ENCODE measurements around the gene ZC3H12D. TPM values are rescaled to one million over a fixed set of nuclear protein-coding genes. Genes with fewer than 3 reads are reported as not detected.

ZC3H12D gene
- total and polyA plus RNA-seq, 8 donors, result 0.08 to 1.1 (median 0.35) TPM

GRCh38 chr6:149431905-149432775, 52.7 kb downstream of the ZC3H12D start:
- Histone ChIP-seq H3K36me3 (no peaks in the 10 kb centered on the region), H3K27ac (no peak overlapping the region), H3K4me1 (peaks cover 0 to 3% (median 3%) of the 10 kb centered on the region in 3 donors), H3K9me3 (no peaks in the 10 kb centered on the region), H3K27me3 (no peaks in the 10 kb centered on the region), H3K4me3 (no peak overlapping the region)
- peak; percentile 97 to 100 (median 98) for ATAC-seq
- intact Hi-C loops (cut with DNase I), result loop anchor here in 2 of 3 donors (5.0 to 10.0 kb wide), 2 partner anchors 405 to 407 kb away; no protein-coding TSS in a partner anchor
- 21 to 22% methylated on average over 19 of the region's 19 CpGs for WGBS, 2 donors
- no peak for FAIRE-seq
- TF ChIP-seq, protein P1, sequence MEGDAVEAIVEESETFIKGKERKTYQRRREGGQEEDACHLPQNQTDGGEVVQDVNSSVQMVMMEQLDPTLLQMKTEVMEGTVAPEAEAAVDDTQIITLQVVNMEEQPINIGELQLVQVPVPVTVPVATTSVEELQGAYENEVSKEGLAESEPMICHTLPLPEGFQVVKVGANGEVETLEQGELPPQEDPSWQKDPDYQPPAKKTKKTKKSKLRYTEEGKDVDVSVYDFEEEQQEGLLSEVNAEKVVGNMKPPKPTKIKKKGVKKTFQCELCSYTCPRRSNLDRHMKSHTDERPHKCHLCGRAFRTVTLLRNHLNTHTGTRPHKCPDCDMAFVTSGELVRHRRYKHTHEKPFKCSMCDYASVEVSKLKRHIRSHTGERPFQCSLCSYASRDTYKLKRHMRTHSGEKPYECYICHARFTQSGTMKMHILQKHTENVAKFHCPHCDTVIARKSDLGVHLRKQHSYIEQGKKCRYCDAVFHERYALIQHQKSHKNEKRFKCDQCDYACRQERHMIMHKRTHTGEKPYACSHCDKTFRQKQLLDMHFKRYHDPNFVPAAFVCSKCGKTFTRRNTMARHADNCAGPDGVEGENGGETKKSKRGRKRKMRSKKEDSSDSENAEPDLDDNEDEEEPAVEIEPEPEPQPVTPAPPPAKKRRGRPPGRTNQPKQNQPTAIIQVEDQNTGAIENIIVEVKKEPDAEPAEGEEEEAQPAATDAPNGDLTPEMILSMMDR (IDR thresholded peaks at IDR 0.05), result peak; percentile 83 to 99 (median 88)
- DNase-seq, result peak; percentile 78 to 96 (median 92)

DNA sequence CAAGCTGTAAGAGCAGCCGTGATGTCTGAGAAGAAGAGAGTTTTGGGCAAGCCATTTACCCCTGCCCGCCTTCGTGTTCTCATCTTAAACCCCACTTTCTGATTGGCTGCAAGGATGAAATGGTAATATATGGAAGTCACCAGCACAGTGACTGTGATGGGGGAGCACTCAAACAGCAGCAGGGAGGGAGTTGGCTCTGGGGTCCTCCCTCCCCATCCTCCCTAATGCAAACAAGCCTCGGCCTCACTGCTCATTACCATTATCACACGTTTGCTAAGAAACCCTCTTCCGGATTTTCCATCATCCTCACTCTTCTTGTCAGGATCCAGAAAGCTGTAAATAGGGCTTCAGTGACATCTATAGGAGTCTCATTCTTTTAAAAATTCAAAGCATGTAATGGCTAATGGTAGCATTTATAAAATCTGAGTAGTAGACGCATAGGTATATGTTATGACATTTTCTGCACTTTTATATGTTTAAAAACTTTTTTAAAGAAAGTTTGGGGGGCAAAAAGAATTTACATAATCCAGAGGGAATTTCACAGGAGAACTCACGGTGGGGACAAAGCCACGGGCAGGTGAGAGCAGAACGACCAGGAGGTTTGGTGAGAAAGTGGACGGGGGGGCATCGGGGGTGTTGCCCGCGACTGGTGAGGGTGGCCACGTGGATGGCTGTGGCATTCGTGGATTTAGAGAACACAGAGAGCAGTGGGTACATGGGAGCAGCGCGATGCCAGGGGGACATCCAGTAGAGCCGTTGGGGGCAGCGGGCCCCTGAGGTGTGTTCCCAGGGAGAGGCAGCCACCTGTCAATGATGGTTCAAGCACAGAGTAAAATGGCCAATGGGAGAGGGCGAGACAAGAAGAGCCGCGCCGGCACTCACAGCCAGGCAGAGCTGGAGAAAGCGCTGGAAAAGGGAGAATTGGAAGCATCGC, 55.1 kb downstream of the ZC3H12D start:
- TF ChIP-seq, protein P1 (IDR thresholded peaks at IDR 0.05), result no peak
- no peak for ATAC-seq
- intact Hi-C loops (cut with DNase I), result loop anchor here in 2 of 3 donors (5.0 to 10.0 kb wide), 4 partner anchors 345 to 405 kb away; no protein-coding TSS in a partner anchor
- Histone ChIP-seq H3K9me3 (no peaks in the 10 kb centered on the region), H3K4me1 (peaks cover 0 to 3% (median 3%) of the 10 kb centered on the region in 3 donors), H3K27ac (no peak overlapping the region), H3K36me3 (no peaks in the 10 kb centered on the region), H3K4me3 (no peak overlapping the region), H3K27me3 (no peaks in the 10 kb centered on the region)
- DNase-seq, result no peak
- no peak for FAIRE-seq
- 85 to 88% methylated on average over 26 of the region's 26 CpGs for WGBS, 2 donors

GRCh38 chr6:149428606-149429005, 56.2 kb downstream of the ZC3H12D start:
- 93 to 98% methylated on average over 4 of the region's 4 CpGs for WGBS, 2 donors
- intact Hi-C loops (cut with DNase I), result loop anchor here in 2 of 3 donors (5.0 to 10.0 kb wide), 2 partner anchors 344 to 346 kb away; no protein-coding TSS in a partner anchor
- ATAC-seq (no peak), FAIRE-seq (no peak), DNase-seq (no peak)
- H3K36me3 ChIP-seq, result no peaks in the 10 kb centered on the region
- no peak overlapping the region for H3K27ac ChIP-seq
- no peak overlapping the region for H3K4me3 ChIP-seq
- no peaks in the 10 kb centered on the region for H3K9me3 ChIP-seq
- TF ChIP-seq, protein P1 (IDR thresholded peaks at IDR 0.05), result no peak
- no peaks in the 10 kb centered on the region for H3K27me3 ChIP-seq
- H3K4me1 ChIP-seq, result peaks cover 0 to 8% (median 3%) of the 10 kb centered on the region in 3 donors

DNA sequence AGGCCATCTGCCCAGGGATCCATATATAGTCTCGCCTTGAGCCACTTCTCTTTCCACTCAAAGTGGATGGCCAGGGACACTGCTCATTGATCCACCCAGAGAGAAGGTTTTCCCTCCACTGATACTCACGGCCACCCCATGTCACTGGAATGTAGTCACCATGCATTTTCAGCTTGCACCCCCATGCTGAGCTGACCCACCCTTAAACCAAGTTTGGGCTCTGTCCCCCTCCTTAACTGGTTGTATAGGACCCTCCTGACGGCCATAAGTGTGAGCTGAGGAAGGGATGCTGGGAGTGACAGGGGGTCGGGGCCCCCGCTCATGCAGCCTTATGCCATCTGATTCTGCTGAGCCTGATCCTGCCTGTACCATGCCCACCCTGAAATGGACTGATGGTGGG, 59.1 kb downstream of the ZC3H12D start:
- WGBS, 2 donors, result 90 to 97% methylated on average over 5 of the region's 5 CpGs
- intact Hi-C loops (cut with DNase I), result loop anchor here in 2 of 3 donors (5.0 to 10.0 kb wide), 2 partner anchors 341 to 343 kb away; no protein-coding TSS in a partner anchor
- ATAC-seq (no peak), FAIRE-seq (no peak), DNase-seq (no peak)
- no peaks in the 10 kb centered on the region for H3K27me3 ChIP-seq
- no peak overlapping the region for H3K4me3 ChIP-seq
- H3K27ac ChIP-seq, result no peak overlapping the region
- H3K36me3 ChIP-seq, result no peaks in the 10 kb centered on the region
- H3K9me3 ChIP-seq, result no peaks in the 10 kb centered on the region
- peaks cover 0 to 5% (median 0%) of the 10 kb centered on the region in 3 donors for H3K4me1 ChIP-seq
- TF ChIP-seq, protein P1 (IDR thresholded peaks at IDR 0.05), result no peak

All from pancreas (tissue), 10 donors.